RWPE1 (cell line): Measurements from ENCODE around the gene RNF130.
"Not testable (repeated sequence)": the region's sequence is repeated elsewhere in the genome, so short reads cannot be mapped to it uniquely, and the experiment has no call there.

Experiments
- CTCF ChIA-PET: fragments of 350-600 bp; sonication (Branson Sonifier 250); formaldehyde crosslinking; extraction: SDS; loops from one replicate; lab custom pipeline; 2021; lab: Yijun Ruan, JAX
- POLR2A ChIA-PET: fragments of 400-600 bp; formaldehyde crosslinking; extraction: SDS; loops from one replicate; lab custom pipeline; 2020; ENCODE audit warnings: antibody characterized with exemption; ENCODE audit not compliant: low non-redundant PET; lab: Yijun Ruan, JAX
- DNase-seq: peaks from one replicate; pipeline ENCODE4 v3.0.0; 2012; ENCODE audit warnings: low spot score
- H3K27ac ChIP-seq: fragments of 450-650 bp; 2 replicates; pipeline ENCODE4 v1.5.1; 2017
- TF ChIP-seq, protein P1 (sequence below): fragments of 450-650 bp; conservative IDR thresholded peaks from 2 replicates; pipeline ENCODE4 v1.5.1; 2017; ENCODE audit warnings: low read depth, mild to moderate bottlenecking

Gene RNF130

GRCh38 chr5:180026734-180027458, 44.7 kb downstream of the RNF130 start:
- POLR2A ChIA-PET, result no interaction called here
- DNase-seq, result no peak
- H3K27ac ChIP-seq, result no peak overlapping the region
- TF ChIP-seq, protein P1, sequence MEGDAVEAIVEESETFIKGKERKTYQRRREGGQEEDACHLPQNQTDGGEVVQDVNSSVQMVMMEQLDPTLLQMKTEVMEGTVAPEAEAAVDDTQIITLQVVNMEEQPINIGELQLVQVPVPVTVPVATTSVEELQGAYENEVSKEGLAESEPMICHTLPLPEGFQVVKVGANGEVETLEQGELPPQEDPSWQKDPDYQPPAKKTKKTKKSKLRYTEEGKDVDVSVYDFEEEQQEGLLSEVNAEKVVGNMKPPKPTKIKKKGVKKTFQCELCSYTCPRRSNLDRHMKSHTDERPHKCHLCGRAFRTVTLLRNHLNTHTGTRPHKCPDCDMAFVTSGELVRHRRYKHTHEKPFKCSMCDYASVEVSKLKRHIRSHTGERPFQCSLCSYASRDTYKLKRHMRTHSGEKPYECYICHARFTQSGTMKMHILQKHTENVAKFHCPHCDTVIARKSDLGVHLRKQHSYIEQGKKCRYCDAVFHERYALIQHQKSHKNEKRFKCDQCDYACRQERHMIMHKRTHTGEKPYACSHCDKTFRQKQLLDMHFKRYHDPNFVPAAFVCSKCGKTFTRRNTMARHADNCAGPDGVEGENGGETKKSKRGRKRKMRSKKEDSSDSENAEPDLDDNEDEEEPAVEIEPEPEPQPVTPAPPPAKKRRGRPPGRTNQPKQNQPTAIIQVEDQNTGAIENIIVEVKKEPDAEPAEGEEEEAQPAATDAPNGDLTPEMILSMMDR, result no peak
- CTCF ChIA-PET, result no interaction called here

- POLR2A ChIA-PET, result no interaction called here
- TF ChIP-seq, protein P1, result no peak
- DNase-seq, result peak; percentile 51
- CTCF ChIA-PET, result no interaction called here
- H3K27ac ChIP-seq, result no peak overlapping the region
Observed at GRCh38 chr5:180026320-180026719, 45.2 kb downstream of the RNF130 start.

DNA sequence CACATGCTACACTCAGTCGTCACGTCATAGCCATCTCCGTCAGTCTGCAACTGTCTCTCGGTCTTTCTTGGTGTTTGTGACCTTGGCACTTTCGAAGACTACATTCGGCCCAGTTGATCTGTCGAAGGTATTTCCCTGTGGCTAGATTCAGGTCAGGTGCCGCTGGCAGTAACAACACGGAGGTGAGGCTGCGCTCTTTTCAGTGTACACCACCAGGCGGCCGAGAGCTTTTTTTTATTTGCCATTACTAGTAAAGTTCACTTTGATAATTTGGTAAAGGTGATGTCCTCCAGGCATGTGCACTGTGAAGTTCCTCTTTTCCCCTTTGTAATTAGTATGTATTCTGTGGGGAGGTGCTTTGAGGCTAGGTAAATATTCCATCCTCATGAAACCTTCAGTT, 49.7 kb downstream of the RNF130 start:
- CTCF ChIA-PET, result interaction anchor here (0.7 kb wide), 1 partner anchor 68 kb away, joined by 3 read pairs; no protein-coding TSS in a partner anchor
- H3K27ac ChIP-seq, result no peak overlapping the region
- DNase-seq, result no peak
- POLR2A ChIA-PET, result no interaction called here
- TF ChIP-seq, protein P1, result no peak

DNA sequence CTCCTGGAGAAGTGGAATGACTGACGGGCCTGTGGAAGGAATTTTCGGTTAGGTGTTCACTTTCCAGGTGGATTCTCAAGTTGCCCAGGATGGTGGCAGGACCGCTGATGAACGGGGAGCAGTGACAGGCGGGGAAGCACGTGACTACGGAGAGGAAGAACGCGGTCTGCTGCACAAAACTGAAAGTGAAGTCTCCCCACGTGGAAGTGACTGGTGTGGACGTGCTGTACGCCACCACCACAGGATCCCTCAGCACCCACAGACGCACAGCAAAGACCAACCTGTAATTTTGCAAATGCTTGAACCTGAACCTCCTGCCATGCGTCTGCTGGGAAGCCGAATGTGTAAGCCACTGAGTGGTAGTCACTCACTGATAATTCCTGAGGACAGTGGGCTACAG, 51.4 kb downstream of the RNF130 start:
- ChIA-PET POLR2A (no interaction called here), CTCF (interaction anchor here (0.6 kb wide), 1 partner anchor 70 kb away, joined by 7 read pairs; no protein-coding TSS in a partner anchor)
- H3K27ac ChIP-seq, result no peak overlapping the region
- TF ChIP-seq, protein P1, result no peak
- no peak for DNase-seq

DNA sequence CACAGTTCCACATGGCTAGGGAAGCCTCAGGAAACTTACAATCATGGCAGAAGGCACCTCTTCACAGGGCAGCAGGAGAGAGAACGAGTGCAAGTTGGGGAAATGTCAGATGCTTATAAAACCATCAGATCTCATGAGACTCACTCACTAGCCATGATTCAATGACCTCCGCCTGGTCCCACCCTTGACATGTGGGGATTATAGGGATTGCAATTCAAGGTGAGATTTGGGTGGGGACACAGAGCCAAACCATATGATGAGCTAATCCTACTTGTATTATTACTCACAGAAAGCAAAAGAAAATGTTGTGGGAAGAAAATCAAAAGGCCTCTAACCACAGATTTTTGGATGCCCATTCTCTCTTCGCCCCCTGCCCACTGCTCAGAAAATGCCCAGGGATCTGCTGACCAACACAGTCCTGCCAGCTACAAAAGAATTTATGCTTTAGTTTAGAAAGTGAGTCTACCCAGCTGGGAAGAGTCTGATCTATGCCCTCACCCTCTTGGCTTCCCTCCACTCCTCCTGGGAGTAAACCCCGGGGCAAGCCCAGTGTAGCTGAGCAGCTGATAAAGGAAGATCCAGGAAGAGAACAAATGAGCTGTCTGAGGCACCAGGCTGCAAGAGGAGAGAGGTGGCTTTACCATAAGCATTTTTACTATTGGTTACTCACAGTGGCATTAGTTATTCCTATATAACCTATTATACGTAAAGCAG, 53.1 kb downstream of the RNF130 start:
- TF ChIP-seq, protein P1, result no peak
- CTCF ChIA-PET, result no interaction called here
- POLR2A ChIA-PET, result no interaction called here
- no peak overlapping the region for H3K27ac ChIP-seq
- DNase-seq, result no peak

DNA sequence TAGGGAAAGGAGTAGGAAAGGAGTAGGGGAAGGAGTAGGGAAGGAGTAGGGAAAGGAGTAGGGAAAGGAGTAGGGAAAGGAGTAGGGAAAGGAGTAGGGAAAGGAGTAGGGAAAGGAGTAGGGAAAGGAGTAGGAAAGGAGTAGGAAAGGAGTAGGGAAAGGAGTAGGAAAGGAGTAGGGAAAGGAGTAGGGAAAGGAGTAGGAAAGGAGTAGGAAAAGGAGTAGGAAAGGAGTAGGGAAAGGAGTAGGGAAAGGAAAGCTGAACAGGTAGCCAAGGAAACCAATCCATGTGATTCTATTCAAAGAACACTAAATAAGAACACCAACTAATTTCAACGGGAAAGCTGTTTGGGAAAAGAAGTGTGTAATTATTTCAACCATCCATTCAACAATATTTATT, 56.0 kb downstream of the RNF130 start:
- H3K27ac ChIP-seq, POLR2A ChIA-PET, DNase-seq, CTCF ChIA-PET: not testable (repeated sequence)

GRCh38 chr5:180013678-180014077, 57.9 kb downstream of the RNF130 start:
- POLR2A ChIA-PET, result no interaction called here
- CTCF ChIA-PET, result no interaction called here
- TF ChIP-seq, protein P1, result no peak
- no peak for DNase-seq
- no peak overlapping the region for H3K27ac ChIP-seq
